NCI-H1417 (cell line): ENCODE results near the gene C1QL1.
A peak's percentile ranks its signal among the peaks of the same experiment; 100 is the strongest.

Experiments used
- DNase-seq, 3 experiments: peaks; one replicate each; lab custom pipeline; 2025; lab: John Stamatoyannopoulos, UW

C1QL1 gene

GRCh38 chr17:44914698-44915271, 53.3 kb downstream of the C1QL1 start:
- DNase-seq: no peak

- DNase-seq: peak in 2 of 3 experiments; percentile 18 to 55
Observed at GRCh38 chr17:44914148-44914547, 54.0 kb downstream of the C1QL1 start.

- no peak for DNase-seq
Observed at GRCh38 chr17:44913676-44914075, 54.4 kb downstream of the C1QL1 start.

- DNase-seq: no peak
Observed at GRCh38 chr17:44912763-44913544, 55.1 kb downstream of the C1QL1 start.

- DNase-seq: peak in 2 of 3 experiments; percentile 42 to 65
Observed at GRCh38 chr17:44911133-44912001, 56.7 kb downstream of the C1QL1 start.

- no peak for DNase-seq
Observed at GRCh38 chr17:44910231-44911106, 57.6 kb downstream of the C1QL1 start.
